HG03442 (cell line): ENCODE measurements around the gene CDH10.

Experiments used
- ATAC-seq: cut with Tn5 transposase; IDR thresholded peaks from one replicate; pipeline ENCODE4 v1.9.1; 2021; ENCODE audit warnings: mild to moderate bottlenecking, moderate library complexity; ENCODE audit not compliant: unreplicated experiment

Gene CDH10

DNA sequence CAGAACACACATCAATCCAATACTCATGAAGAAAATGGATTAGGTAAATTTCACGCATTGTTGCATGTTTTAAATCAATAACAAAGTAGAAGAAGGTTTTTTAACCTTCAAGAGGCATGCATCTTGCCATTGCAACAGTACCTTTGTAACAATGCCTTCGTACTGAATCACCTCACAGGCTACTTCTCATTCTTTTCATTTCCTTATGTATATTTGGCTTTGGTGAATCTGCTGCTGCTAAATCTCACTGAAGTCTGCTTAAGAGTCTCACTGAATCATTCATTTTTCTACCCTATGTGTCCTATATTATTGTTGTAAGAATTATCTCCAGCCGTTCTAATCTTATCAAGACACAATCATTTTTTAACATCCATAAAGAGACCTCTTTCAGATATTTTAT lies 152.5 kb downstream of the CDH10 start:
- ATAC-seq: no peak

DNA sequence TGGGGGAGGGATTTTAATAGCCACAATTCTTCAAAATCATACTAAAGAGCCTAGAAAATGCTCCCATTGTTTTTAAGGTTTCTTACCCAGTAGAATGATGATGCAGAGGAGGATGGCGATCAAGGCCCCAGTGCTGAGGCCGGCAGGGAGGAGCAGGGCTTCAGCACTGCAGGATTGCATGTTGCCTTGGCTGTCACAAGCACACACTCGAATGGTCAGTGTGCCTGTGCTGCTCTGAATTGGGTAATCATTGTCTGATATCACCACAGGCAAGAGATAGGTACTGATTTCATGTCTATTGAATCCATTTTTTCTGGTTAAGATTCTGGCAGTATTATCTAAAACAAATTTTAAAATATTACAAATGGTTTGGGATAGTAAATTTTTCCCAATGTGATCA lies 153.3 kb downstream of the CDH10 start:
- ATAC-seq: no peak

DNA sequence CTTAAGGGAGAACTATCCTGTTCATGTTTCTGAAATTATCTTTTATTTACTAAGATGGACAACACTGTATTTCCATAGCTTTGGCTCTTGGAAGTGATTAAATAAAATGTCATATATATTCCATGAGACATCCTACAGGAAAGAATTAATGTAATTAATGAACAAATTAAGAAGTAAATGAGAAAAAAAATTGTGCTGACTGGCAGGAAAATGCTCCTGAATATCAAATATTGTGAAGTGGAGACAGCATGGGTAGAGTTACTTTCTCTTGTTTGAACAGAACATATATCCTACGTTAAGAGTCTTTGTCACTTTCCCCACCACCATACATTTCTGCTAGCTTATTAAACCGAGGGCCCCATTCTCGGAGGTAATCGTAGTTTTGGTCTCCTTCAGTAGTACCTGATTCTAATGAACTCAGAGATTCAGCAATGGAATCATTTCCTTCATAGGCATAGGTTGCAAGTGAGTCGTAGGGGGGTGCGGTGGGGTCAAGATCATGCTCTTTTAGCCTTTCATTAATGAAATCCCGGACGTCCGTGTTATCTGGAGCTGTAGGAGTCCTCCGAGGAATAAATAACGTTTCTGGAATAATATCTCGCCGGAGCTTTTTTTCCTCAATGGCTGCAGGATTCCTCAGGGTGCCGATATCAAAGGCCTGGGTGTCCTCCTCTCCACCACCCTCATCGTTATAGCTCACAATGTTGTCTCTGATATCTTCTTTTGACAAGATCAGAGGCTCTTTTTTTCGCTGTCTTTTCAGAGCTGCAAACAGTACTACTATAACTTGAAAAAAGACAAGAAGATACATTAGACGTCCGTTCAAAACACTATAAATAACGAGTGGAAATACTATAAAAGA lies 157.2 kb downstream of the CDH10 start:
- no peak for ATAC-seq

DNA sequence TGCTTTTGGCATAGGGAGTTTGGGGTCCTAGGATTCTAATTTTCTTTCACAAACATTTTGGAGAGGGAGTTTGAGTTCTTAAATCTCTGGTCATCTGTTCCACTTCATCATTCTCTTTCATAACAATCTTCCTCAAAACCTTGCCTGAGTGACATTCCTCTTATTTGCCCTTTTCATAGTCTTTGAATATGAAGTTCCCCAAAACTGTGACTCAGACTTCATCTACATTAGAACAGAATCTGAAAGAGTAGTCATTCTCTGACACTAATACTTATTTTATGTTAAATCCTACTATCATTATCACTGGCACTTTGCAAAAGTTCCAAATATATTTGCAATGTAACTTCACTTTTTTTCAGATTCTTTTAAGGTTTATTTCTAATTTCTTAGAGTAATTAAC lies 163.8 kb downstream of the CDH10 start:
- ATAC-seq: no peak

DNA sequence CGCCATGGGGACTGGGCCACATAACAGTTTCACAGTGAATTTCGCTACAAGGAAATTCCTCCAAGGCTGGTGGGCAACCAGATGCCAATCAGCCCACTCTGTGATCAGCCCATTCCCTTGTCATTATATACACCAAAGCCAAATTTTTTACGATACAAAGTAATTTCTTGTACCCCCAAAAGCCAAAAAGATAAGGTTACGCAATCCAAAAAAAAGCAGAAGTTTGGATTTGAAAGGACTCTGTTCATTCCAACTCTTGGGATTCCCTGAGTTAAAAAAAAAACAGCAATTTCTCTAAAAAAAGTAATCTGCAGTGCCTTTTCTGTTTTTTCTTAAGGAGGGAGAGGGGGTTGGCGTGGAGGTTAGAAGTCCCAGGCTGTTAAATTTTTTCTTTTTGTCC lies 166.8 kb downstream of the CDH10 start:
- no peak for ATAC-seq

DNA sequence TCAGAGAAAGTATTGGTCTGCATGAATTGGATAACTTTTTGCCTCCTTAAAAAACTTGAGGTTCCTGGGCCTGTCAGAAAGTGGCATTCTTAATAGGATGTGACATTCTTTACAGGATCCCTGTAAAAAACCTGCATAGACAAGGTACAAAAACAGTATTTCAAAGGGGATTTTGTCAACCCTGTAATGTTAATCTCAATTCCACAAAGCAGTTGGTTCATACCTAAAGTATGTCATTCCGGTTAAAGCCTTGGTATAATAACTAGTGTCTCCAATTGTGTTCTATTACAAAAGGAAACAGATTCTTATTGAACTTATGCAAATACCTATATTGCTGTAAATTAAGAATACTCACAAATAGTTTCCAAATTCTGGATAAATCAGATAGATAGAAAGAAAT lies 169.7 kb downstream of the CDH10 start:
- no peak for ATAC-seq

DNA sequence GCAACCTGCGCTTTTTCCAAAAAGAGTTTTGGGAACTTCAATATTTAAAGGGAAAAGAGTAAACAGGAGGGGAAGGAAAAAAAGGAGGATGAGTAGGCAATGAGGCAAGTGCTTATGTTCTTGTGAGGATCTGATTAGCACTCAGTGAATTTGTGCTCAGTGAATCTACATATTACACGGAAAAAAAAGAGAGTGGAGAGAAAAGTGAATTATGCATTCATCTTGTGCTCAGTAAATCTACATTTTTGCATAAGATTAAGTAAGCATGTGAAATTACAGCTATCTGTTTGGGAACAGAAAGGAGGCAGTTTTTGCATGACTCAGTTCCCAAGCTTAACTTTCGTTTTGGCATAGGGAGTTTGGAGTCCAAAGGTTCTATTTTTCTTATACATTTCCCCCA lies 170.1 kb downstream of the CDH10 start:
- ATAC-seq: no peak

DNA sequence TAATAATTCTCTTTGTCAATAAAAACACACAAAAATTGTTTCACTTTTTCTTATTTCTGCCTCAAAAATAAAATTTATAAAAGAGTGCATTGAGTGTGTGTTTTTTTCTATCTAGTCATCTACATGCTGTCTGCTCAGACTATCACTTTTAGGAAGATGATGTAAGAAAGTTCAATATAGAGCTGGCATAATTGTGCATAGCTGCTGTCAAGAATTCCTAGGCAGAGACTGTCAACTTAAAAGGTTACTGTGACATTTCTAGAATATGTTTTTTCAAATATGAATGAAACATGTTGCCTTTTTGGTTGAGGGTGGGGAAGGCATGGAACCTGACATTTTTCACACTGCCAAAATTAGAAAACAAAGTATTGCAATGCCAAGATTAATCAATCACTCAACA lies 172.3 kb downstream of the CDH10 start:
- ATAC-seq: no peak

DNA sequence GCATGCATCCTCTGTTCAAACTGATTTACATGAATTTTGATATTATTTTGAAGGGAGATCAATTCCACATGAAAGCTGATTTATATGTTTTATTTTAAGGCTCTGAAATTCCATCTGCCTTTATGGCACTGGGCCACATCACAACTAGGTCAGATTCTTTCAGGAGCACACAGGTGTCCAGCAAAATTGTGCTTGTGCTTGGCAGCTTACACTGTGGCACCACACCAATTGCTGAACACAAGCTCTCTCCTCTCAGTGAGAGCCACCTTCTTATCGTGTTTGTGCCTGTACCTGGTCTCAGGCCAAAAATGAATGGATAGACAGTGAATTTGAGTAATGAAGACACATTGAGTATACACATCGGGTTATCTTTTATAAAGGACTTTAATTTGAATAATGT lies 200.4 kb downstream of the CDH10 start:
- ATAC-seq: no peak

DNA sequence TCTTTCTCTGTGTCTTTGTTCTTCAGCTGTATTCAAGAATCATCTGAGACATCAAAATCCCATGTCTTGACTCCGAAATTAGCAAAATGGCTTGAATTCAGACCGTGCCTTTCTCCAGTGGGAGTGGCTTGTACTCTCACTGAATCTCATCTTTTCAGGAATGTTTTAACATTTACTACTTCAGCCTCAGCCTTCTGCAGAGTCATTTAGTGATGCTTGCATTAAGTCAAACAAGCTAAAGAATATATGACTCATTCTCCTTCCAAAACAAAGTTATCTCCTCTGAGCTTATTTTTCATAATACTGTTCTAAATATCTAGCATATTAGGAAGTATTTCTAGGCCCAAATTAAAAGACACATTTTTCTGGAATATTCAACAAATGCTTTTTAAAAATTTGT lies 205.3 kb downstream of the CDH10 start:
- ATAC-seq: no peak
